HG03196 (cell line): ENCODE data around the gene RTN3.

Experiments used
- ATAC-seq: cut with Tn5 transposase; IDR thresholded peaks from one replicate; pipeline ENCODE4 v1.9.1; 2021; ENCODE audit not compliant: unreplicated experiment

The RTN3 gene

GRCh38 chr11:63736864-63737263, 55.6 kb downstream of the RTN3 start:
- no peak for ATAC-seq

GRCh38 chr11:63737718-63738117, 56.4 kb downstream of the RTN3 start:
- ATAC-seq, result no peak

GRCh38 chr11:63738720-63739360, 57.5 kb downstream of the RTN3 start:
- ATAC-seq, result no peak

- no peak for ATAC-seq
These were observed 64.2 kb downstream of the RTN3 start for GRCh38 chr11:63745304-63746170.

- no peak for ATAC-seq
These were observed 65.7 kb downstream of the RTN3 start for GRCh38 chr11:63747011-63747410.

- ATAC-seq, result no peak
These were observed 68.3 kb downstream of the RTN3 start for GRCh38 chr11:63749624-63750023.

GRCh38 chr11:63756919-63757761, 75.8 kb downstream of the RTN3 start:
- no peak for ATAC-seq

- no peak for ATAC-seq
These were observed 79.3 kb downstream of the RTN3 start for GRCh38 chr11:63760487-63761079.

- ATAC-seq, result no peak
These were observed 79.9 kb downstream of the RTN3 start for GRCh38 chr11:63761188-63761587.

- no peak for ATAC-seq
These were observed 80.8 kb downstream of the RTN3 start for GRCh38 chr11:63761931-63762653.

- ATAC-seq, result no peak
These were observed 81.6 kb downstream of the RTN3 start for GRCh38 chr11:63762654-63763495.

- ATAC-seq, result no peak
These were observed 82.4 kb downstream of the RTN3 start for GRCh38 chr11:63763496-63764339.

- no peak for ATAC-seq
These were observed 83.0 kb downstream of the RTN3 start for GRCh38 chr11:63764340-63764678.

GRCh38 chr11:63764679-63765647, 83.7 kb downstream of the RTN3 start:
- no peak for ATAC-seq

- no peak for ATAC-seq
These were observed 84.5 kb downstream of the RTN3 start for GRCh38 chr11:63765688-63766241.

- no peak for ATAC-seq
These were observed 85.4 kb downstream of the RTN3 start for GRCh38 chr11:63766531-63767235.

- ATAC-seq, result no peak
These were observed 85.9 kb downstream of the RTN3 start for GRCh38 chr11:63767267-63767564.
